Endodermal cell (in vitro differentiated cells): ENCODE measurements around the gene CHD6. TPM values are rescaled to one million over a fixed set of nuclear protein-coding genes. Genes with fewer than 3 reads are reported as not detected.

Experiments used
- DNase-seq: peaks from one replicate; pipeline ENCODE4 v3.0.0-alpha.2; 2017
- H3K27ac ChIP-seq: 2 replicates; pipeline ENCODE4 v1.5.1; 2013; ENCODE audit warnings: mild to moderate bottlenecking, low read depth, low read length, moderate library complexity
- H3K27me3 ChIP-seq: 2 replicates; pipeline ENCODE4 v1.6.1; 2013; ENCODE audit warnings: mild to moderate bottlenecking, low read length, moderate library complexity; ENCODE audit not compliant: insufficient read depth, control insufficient read depth, poor library complexity, severe bottlenecking
- H3K36me3 ChIP-seq: 2 replicates; pipeline ENCODE4 v1.7.0; 2013; ENCODE audit warnings: mild to moderate bottlenecking, low read length, moderate library complexity; ENCODE audit not compliant: control insufficient read depth, insufficient read depth
- H3K4me1 ChIP-seq: one replicate; pipeline ENCODE4 v1.7.0; 2013; ENCODE audit warnings: low read length; ENCODE audit not compliant: control insufficient read depth, insufficient read depth
- H3K4me3 ChIP-seq: 2 replicates; pipeline ENCODE4 v1.5.1; 2013; ENCODE audit warnings: mild to moderate bottlenecking, low read length, moderate library complexity
- H3K9ac ChIP-seq: 2 replicates; pipeline ENCODE4 v1.6.1; 2013; ENCODE audit warnings: mild to moderate bottlenecking, low read length, moderate library complexity; ENCODE audit not compliant: poor library complexity, severe bottlenecking; ENCODE audit errors: extremely low read depth
- H3K9me3 ChIP-seq: 2 replicates; pipeline ENCODE4 v1.6.1; 2013; ENCODE audit warnings: mild to moderate bottlenecking, low read length, moderate library complexity; ENCODE audit not compliant: control insufficient read depth
- H3K27ac Mint-ChIP-seq: 2 replicates; pipeline ENCODE4 v1.8.0; 2020; ENCODE audit warnings: mixed read lengths
- H3K27me3 Mint-ChIP-seq: 2 replicates; pipeline ENCODE4 v1.8.0; 2021; ENCODE audit warnings: mild to moderate bottlenecking, mixed read lengths; ENCODE audit not compliant: insufficient read depth
- H3K36me3 Mint-ChIP-seq: 2 replicates; pipeline ENCODE4 v1.8.0; 2020; ENCODE audit warnings: low read depth, mixed read lengths
- H3K4me1 Mint-ChIP-seq: 2 replicates; pipeline ENCODE4 v1.8.0; 2020; ENCODE audit warnings: mixed read lengths
- H3K4me3 Mint-ChIP-seq: 2 replicates; pipeline ENCODE4 v1.8.0; 2020; ENCODE audit warnings: mild to moderate bottlenecking, moderate library complexity, mixed read lengths
- H3K9me3 Mint-ChIP-seq: 2 replicates; pipeline ENCODE4 v1.8.0; 2020; ENCODE audit warnings: mild to moderate bottlenecking, mixed read lengths
- WGBS, 2 experiments: methylation state at CpG; one replicate each; pipeline versions ENCODE4 v1.1.5 to v1.1.7; 2013; ENCODE audit warnings: missing lambda C conversion rate in 2 of 2, mixed read lengths in 1 of 2; ENCODE audit not compliant: insufficient coverage in 1 of 2, insufficient read length in 1 of 2; 5-methylcytosine and 5-hydroxymethylcytosine counted together
- total RNA-seq, 2 donors: library from RNA; stranded (reverse); fragmentation: NEBNext Ultra II Directional in 1 of 2; extraction: Animal tissue kit (Norgen Biotek cat#: 25700) in 1 of 2; gene quantifications; 2 replicates in 1 of 2; 3 replicates in 1 of 2; pipeline ENCODE4 v1.2.1, GENCODE V29; 2021
- TF ChIP-seq, protein P1 (sequence below): fragments of 200-600 bp; sonication (generic); conservative IDR thresholded peaks from 2 replicates; pipeline ENCODE4 v1.5.0; 2021; ENCODE audit warnings: antibody characterized with exemption, mild to moderate bottlenecking

CHD6 gene
- total RNA-seq, 2 donors from 2014 or later: 82.5 to 107 TPM

DNA sequence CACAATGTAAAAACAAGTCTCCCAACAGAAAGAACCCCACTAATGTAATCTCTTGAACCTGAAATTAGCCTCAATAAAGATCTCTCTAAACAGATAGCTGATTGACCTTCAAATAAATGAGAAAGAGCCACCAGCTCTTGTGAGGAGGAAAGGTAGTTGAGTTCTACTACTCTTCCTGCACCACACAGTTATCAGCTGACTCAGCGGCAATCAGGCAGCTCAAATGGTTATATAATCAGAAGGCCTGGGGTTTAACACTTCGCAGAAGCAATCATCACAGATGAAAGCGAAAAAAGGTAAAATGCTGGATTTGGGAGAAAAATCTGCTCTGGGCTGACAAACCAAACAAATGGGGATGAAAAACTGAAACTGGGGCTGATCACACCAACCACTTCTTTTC is 91.8 kb downstream of the CHD6 start:
- no peaks in the 10 kb centered on the region for H3K27me3 Mint-ChIP-seq
- Histone ChIP-seq H3K9ac (no peak overlapping the region), H3K27ac (no peak overlapping the region), H3K9me3 (no peaks in the 10 kb centered on the region), H3K27me3 (no peaks in the 10 kb centered on the region), H3K4me3 (no peak overlapping the region), H3K4me1 (peaks cover 8% of the 10 kb centered on the region), H3K36me3 (peaks cover 27% of the 10 kb centered on the region)
- peaks cover 9% of the 10 kb centered on the region for H3K36me3 Mint-ChIP-seq
- WGBS, 2 experiments: 78 to 79% methylated on average over 3 of the region's 3 CpGs
- no peak overlapping the region for H3K4me3 Mint-ChIP-seq
- TF ChIP-seq, protein P1, sequence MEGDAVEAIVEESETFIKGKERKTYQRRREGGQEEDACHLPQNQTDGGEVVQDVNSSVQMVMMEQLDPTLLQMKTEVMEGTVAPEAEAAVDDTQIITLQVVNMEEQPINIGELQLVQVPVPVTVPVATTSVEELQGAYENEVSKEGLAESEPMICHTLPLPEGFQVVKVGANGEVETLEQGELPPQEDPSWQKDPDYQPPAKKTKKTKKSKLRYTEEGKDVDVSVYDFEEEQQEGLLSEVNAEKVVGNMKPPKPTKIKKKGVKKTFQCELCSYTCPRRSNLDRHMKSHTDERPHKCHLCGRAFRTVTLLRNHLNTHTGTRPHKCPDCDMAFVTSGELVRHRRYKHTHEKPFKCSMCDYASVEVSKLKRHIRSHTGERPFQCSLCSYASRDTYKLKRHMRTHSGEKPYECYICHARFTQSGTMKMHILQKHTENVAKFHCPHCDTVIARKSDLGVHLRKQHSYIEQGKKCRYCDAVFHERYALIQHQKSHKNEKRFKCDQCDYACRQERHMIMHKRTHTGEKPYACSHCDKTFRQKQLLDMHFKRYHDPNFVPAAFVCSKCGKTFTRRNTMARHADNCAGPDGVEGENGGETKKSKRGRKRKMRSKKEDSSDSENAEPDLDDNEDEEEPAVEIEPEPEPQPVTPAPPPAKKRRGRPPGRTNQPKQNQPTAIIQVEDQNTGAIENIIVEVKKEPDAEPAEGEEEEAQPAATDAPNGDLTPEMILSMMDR: no peak
- H3K27ac Mint-ChIP-seq: no peak overlapping the region
- H3K4me1 Mint-ChIP-seq: peaks cover 20% of the 10 kb centered on the region
- no peak for DNase-seq
- no peaks in the 10 kb centered on the region for H3K9me3 Mint-ChIP-seq

DNA sequence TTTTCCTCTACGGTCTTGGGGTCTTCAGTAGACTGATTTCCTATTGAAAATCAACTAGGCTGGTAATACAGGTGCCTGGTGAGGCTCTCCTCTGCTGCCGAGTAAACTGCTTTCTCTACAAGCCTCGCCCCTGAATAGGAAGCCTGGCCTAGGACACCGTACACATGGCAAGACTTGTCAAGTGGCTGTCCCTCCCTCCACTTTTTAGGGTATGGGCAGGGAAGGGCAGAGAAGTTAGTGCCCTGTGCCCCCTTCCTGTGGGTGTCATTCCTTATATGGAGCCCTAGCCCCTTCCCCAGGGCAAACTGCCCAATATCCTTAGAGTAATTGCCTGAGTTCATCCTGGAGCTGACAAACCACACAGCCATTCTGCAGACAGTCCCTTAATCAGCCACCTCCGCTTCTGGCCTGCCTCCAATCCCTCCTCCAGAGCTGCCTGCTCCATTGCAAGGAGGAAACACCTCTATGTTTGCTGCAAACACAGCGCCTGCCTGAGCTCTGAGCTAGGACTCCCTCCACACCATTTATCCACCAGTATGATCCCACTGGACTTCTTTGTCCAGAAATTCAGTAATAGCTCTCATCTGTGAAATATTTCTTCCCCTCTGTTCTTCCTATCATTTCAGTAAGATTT is 93.1 kb downstream of the CHD6 start:
- no peaks in the 10 kb centered on the region for H3K27me3 ChIP-seq
- Mint-ChIP-seq H3K36me3 (peaks cover 10% of the 10 kb centered on the region), H3K27me3 (no peaks in the 10 kb centered on the region), H3K9me3 (no peaks in the 10 kb centered on the region), H3K27ac (peak overlapping the region; percentile 36), H3K4me3 (no peak overlapping the region), H3K4me1 (peaks cover 20% of the 10 kb centered on the region)
- peaks cover 22% of the 10 kb centered on the region for H3K36me3 ChIP-seq
- no peaks in the 10 kb centered on the region for H3K9me3 ChIP-seq
- 83 to 88% methylated on average over 2 to 6 of the region's 6 CpGs for WGBS, 2 experiments
- H3K4me1 ChIP-seq: peaks cover 8% of the 10 kb centered on the region
- H3K27ac ChIP-seq: no peak overlapping the region
- H3K4me3 ChIP-seq: no peak overlapping the region
- DNase-seq: no peak
- H3K9ac ChIP-seq: no peak overlapping the region
- TF ChIP-seq, protein P1: no peak

DNA sequence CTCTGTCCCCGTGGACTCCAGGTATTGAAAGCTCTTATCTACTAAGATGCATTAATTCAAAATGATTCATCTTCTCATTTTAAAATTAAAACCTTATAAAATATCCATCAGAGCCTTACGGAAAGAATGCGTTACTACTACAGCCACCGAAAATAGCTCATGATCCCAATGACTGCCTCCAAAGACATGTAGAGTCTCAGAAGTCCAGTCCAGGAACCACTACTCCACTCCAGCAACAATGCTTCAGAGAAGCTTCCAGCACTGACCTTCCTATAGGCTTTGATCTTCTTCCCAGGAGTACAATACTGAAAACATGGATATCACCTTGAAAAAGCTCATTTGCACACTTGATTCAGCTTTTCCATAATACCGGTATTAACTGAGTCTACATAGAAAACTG is 94.3 kb downstream of the CHD6 start:
- Histone ChIP-seq H3K27ac (no peak overlapping the region), H3K4me1 (peaks cover 8% of the 10 kb centered on the region), H3K9ac (no peak overlapping the region), H3K27me3 (no peaks in the 10 kb centered on the region), H3K9me3 (no peaks in the 10 kb centered on the region), H3K36me3 (peaks cover 22% of the 10 kb centered on the region), H3K4me3 (no peak overlapping the region)
- no peak overlapping the region for H3K27ac Mint-ChIP-seq
- H3K4me3 Mint-ChIP-seq: no peak overlapping the region
- H3K36me3 Mint-ChIP-seq: peaks cover 13% of the 10 kb centered on the region
- peaks cover 20% of the 10 kb centered on the region for H3K4me1 Mint-ChIP-seq
- no peak for DNase-seq
- H3K9me3 Mint-ChIP-seq: peaks cover 3% of the 10 kb centered on the region
- TF ChIP-seq, protein P1: no peak
- no peaks in the 10 kb centered on the region for H3K27me3 Mint-ChIP-seq
- 89 to 96% methylated on average over 4 to 5 of the region's 5 CpGs for WGBS, 2 experiments
